ENCODE data around the gene KLHL29.

KLHL29 gene

DNA sequence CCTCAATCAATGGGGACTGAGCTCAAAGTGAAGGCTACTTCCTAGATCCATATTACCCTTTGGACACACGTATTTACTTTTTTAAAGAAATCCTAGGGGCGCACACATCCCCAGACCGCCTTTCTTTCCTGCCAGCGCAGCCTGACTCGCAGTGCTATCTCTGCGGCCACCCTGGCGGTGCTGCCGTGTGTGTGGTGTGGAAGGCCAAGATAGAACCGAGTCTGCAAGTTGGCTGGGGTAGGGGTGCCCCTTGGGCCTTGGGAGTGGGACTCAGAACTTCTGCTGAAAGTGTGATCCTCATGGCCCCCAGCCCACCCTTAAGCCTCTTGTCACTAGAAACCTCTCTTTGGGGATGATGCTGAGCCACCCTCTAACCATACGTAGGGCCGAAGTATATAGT, 143.7 kb downstream of the KLHL29 start:
- no peak for DNase-seq

DNA sequence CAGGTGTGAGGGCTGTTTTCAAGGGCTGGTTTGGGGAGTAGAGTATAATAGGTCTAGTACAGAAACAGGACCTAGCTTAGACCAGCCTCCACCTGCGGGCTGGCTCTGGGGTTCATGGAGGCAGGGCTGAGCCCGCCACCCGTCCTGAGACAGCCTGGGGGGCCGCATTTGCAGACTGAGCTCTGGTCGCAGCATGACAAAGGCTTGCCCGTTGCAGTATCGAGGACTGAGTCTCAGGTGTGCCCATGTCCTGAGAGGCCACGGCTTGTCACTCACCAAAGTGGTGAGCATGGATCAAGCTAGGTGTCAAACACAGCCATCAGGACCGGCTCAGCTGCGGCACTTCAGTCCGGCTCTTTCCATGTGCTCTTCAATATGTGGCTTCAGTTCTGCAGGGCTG, 144.7 kb downstream of the KLHL29 start:
- DNase-seq, result no peak

DNA sequence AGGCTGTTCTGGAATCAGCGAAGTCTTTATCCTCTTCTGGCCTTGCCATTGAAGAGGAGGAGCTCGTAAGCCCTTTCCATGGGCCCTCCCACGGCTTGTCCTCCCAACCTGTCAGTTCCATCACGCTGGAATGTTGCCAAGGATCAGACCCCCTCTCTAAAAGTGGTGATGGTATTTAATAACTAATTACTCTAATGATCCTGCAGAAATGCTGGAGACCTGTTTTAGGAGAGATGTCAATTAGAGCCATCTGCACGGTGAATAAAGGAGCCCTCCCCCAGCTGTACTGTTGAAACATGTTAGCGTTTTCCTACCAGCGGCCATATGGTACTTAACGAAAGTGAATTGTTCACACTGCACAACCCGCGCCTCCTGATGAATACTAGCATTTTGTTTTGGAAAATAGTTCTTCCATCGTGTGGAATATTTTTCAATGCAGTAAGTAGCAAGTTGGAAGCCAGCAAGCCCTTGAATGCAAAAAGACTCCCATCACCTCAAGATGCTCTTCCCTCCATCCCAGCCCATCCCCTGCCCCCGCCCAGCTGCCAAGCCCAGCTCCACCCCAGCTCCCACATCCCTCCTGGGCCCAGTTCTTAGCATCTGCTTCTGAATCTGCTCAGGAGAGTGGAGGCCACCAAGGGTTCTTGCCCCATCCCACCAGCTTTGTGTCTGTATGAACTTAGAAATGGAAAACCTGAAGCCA, 145.4 kb downstream of the KLHL29 start:
- DNase-seq, result peak in 9 of 58 donors; percentile 12 to 64 (median 33)

DNA sequence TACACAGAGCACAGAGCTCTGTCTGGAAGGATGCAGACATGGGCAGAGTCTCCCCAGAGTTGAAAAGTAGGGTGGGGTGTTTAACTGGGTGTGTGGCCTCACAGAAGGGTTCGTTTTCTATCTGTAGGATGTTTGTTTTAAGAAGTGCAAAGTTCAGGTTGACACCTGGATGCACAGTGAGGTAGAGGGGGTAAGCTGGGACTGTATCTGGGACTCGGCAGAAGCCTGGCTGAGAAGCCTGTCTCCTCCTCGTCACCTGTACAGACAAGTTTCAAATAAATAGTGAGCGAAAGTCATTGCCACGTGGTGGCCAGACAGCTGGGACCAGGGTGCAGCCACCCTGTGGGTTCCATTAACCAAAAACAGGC, 145.9 kb downstream of the KLHL29 start:
- no peak for DNase-seq

DNA sequence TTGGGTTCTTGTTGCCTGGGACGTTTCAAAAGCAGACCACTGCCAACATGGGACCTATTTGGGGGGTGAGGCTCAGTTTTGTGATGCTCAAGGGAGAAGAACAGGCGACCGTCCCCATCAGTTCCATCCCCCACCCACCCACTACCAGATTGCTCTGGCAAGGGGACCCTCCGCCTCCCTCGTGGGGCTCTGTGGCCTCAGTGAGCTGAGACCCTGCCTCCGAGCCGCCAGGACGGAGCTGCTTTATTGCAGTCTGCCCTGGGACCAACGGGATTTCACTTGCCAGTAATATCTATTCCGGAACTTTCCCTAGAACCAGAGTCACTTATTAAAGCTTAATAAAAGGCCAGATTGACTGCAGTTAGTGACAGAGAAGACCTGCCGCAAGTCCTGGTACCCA, 146.3 kb downstream of the KLHL29 start:
- no peak for DNase-seq

DNA sequence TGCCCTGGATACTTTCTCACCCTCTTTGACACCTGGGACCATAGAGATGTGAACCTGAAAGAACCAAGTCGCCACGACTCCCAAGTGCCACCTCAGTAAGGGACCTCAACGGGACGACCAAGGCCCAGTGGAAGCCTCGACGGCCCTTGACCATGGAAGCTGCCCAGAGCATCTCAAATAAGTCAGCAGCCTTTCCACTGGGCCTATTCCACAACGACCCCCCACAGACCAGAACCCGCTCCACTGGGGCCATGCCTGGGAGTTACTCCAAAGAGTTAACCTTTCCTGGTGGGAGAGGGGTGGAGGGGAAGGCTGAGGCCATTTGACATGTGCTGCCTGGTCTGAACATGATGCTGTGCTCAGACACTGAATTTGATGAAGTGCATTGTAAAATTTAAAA, 146.9 kb downstream of the KLHL29 start:
- no peak for DNase-seq

DNA sequence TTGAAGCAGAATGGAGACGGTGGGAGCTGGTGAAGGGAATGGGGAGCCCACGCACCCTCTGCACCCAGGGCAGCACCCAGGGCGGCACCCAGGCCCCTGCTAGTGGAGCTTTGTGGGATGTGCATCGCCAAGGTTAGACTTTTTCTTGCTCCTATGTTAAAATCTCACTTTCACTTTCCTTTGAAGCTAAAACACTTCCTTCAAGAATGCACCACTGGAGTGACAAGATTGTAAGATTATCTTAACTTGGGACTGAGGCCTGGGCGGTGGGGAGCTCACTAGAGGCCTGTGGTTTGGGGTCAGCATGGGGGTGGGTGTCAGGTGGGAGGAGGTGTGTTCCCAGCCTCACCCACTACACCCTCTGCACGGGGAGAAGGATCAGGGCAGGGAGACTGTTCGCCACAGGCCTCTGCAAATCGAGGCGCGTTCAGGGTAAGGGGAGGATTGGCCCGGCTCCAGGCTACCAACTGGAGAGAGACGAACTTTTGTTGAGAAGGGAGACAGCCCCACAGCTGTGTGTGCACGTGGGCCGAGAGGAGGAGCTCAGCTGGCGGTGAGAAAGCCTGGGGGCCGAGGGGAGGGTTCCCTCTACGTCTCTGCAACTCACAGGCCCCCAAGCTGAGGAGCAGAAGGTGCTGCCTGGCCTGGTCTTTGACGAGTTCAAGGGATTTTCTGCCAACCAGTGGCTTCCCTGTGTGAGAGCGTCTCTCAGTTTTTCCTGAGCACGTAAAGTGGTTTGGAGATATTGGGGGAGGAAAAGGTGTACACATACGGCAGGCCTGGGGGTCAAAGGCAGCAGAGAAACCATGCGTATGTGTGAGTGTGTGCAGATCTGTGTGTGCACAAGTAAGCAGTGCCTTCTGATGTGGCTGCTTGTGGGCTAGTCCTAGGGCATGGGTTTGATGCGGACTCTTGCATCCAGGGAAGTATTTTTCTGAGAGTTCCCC, 147.7 kb downstream of the KLHL29 start:
- DNase-seq, result peak in 12 of 58 donors; percentile 12 to 59 (median 28)

DNA sequence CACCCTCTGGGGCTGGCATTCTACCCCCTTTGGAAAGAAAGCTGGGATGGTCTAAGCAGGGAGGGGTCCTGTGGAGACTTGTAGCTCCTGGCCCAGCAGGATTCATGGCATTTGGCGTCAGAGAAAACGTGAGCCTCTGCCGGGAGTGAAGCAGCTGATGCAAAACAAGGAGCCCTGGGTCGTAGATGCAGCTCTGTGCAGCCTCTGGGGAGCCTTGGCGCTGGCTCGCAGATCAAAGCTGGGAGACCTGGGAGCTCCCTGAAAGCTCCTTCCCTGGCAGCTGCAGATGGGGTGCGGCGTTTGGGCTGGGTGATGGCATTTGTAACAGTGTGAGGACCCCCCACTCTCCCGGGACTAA, 148.3 kb downstream of the KLHL29 start:
- DNase-seq, result no peak

DNA sequence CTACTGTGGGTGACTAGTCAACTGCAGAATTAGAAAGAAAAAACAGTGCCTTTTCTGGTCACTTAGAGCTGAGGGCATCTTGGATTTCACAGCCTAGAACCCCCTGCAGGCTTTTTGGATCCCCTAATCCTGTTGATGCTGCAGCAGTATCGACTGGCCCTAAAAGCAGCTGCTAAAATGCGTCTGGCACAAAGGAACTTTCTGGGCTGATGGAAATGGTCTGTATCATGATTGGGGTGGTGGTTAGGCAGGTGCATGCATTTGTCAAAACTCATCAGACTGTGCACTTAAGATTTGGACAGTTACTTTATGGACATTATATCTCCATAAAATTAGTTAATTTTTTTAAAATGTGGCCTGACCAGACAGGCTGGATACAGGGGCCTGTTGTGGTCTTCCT, 149.8 kb downstream of the KLHL29 start:
- no peak for DNase-seq

DNA sequence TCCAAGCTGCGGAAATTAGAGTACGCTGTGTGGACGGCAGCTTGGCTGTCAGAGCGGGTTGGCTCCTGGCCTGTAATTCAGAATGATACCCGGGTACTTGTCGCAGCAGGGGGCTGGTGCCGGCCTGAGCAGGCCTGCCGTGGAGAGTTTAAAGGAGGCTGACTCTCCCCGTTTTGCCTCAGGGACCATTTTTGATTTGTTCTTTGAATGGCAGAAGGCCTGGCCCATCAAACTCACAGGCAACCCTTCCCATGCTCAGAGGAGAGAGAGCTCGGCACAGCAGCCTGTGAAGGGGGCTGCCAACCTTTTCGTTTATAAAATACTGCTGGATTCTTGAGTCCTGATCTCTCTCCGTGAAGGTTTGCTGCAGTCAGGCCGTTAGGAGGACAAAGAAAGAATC, 151.3 kb downstream of the KLHL29 start:
- DNase-seq, result no peak

DNA sequence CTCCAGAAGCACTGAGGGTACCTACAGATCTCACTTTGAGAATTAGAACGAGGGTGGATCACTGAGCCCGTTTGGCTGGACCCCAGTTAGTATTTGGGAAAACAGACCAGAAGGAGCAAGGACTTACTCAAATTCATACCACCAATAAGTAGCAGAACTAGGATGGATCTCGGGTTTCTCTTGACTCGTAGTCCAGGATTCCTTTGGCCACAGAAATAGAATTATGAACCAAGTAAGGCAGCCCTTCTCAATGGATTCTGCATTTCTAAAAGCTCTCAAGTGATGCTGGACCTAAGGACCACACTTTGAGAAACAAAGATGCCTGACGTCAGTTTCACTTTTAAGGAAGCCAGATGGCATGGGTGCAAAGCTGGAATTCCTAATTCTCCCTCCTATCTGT, 153.0 kb downstream of the KLHL29 start:
- DNase-seq, result no peak

DNA sequence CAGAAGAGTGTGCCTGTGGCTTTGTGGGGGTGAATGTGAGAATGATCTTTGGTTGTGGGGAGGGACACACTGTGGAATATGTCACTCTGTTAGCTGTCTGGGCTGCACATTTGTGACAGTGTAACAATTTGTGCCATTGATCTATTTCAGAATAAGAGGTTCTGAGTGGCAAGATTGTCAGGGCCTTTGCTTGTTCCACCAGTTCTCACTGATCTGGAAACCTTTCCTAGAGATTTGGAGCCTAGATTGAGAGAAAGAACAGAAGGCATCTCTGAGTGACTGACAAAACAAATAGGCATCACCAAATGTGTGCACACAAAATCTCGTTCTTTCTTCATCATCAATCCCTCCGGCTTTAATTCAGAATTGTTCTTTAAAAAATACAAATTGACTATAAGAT, 153.6 kb downstream of the KLHL29 start:
- no peak for DNase-seq

DNA sequence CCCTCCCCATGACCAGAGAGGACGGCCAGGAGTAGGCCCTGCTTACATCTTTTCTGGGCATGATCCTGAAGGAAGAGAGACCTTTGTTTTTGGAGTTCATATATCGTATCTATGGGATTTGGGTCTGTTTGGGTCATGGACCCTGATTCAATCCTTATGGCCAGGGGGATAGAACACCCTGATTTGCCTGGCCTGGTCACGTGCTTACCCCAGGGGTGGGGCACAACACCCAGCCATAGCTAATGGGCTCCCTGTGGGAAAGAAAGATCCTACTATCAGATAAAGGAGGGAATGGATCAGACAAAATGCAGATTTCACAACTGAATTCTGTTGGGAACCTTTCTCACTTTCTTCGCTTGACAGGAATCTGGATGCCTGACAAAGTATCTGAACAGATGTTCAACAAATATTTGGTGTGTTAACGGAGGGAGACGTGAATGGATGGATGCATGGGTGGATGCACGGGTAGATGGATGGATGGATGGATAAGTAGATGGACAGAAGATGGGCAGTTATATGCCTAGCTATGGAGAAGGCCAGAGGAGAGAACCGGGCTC, 155.9 kb downstream of the KLHL29 start:
- DNase-seq, result no peak

DNA sequence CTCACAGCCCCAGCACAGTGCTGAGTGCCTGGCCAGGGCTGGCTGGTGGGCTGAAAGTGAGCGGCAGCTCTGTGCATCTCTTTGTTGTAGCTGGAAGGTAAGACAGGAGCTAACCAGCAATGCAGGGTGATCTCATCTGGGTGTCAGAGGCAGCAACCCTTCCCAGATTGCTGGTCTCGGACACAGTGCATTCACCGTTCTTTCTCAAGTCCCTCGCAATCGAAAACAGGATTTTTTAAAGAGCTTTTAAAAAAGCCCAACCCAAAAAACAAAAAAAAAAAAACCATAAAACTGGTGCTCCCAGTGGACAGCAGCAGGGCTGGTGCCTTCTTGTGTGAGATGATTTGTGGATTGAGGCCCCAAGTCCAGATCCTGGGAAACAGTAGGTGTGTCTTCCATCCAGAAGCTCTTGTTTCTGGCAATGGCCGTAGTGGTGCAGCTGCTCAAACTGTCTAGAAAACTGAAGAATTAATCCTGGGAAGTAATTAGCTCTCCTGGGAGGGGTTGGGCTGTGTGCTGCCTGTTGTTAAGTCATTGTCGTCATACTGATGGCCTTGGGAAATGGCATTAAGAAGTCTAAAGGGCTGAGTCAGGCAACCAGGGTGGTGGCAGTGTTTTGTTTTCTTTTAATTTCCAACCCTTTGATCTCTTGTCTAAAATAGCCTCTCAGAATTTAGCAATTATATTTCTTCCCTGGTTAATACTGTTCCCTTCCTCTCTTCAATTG, 156.7 kb downstream of the KLHL29 start:
- DNase-seq, result no peak

DNA sequence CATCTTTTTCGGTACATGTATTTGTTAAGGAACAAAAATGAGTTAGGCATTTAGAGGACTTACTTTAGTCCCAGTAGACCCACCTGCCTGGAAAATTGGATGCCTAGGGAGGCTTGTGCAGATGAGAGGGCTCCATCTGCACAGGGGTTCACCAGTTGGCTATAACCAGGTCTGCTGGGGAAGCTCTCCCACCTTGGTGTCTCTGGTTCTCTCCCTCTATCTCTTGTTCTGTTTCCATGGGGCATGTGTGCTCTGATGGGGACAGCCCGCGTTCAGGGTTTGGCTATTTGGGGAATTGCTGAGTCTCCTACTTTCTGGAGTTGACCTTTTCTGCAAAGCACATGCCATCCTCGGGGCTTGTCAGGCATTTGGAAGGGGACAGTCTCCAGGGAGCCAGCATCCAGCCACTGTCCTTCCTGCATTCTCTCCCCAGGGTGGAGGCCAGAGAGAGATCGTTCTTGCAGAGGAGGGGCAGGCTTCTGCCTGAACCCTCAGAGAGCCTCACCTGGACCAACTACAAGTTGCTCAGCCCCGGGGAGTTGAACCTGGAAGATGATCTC, 157.3 kb downstream of the KLHL29 start:
- no peak for DNase-seq

DNA sequence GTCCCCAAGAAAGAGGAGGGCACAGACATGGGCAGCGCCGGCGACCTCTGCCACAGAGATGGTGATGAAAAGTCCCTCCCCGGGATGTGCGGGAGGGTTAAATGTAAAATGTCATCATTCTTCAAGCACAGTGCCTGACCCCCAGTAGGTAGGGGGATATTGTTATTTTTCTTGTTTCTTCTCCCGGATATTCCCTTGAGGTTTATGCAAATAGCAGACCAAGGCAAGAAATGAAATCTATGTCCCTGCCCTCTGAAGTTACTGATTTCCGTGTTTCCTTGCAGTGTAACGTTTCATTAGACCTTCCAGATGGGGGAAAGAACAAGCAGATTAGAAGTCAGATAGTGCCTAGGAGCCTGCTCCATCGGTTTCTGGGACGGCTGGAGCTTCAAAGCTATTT, 158.3 kb downstream of the KLHL29 start:
- no peak for DNase-seq

DNA sequence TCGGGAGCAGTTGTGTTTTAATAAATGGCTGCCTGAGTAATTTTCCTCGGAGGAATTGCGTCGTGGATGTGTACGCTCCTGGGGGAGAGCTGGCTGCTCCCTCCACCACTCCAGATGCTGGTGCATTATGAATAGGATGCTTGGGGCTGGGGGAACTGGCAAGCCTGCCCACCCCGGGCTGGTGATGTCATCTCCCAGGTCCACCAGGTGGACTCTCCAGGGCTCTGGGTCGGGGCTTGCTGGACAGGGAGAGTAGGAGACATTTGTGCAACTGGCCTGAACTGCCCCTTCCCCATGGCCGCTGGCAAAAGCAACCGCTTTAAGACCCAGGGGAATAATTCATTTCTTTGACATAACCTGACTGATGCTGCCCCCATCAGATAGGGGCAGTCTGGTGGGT, 158.7 kb downstream of the KLHL29 start:
- no peak for DNase-seq

DNA sequence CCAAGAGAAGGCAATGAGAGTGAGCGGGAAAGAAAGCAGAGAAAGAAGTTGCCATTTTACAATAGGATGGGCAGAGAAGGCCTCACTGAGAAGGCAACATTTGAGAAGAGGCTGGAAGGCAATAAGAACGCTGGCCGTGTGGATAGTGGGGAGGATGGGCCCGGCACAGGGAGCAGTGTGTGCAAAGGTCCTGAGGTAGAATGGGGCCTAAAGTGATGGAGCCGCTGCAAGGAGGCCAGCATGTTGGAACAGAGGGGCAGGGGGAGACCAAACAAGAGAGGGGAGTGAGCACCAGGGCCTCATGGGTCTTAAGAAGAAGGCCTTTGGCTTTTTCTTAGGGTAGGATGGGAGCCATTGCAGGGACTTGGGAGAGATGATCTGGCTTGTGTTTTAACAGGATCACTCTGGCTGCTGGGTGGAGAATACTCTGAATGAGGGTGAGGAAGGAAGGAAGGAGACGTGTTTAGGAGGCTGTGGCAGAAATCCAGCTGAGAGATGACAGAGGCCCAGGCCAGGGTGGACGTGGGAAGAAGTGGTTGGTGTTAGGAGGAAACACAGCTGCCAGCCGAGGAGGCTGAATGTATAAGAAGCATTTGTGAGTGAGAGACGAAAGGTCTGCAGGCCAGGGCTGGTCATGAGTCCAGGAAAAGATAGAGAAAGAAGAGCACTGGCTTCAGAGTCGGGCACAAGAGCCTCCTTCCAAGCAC, 159.8 kb downstream of the KLHL29 start:
- DNase-seq, result peak in 1 of 58 donors; percentile 24

DNA sequence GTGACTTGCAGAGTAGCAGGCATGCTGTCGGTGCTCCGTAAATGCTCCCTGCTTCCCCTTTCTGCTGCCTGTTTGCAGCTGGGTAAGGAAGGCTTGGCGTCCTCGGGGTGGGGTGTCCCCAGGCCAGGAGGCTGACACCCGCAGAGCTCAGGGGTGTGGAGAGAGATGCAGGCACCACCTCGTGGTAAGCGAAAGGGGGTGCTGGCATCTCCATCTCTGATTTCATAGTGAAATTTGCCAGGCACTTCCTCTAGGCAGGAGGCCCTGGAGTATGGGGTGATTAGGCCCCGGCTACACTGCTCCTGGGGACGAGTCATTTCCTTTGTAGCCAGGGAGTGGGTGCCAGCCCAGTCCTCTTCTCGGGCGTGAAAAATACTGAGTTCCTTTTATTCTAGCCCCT, 160.4 kb downstream of the KLHL29 start:
- no peak for DNase-seq

DNA sequence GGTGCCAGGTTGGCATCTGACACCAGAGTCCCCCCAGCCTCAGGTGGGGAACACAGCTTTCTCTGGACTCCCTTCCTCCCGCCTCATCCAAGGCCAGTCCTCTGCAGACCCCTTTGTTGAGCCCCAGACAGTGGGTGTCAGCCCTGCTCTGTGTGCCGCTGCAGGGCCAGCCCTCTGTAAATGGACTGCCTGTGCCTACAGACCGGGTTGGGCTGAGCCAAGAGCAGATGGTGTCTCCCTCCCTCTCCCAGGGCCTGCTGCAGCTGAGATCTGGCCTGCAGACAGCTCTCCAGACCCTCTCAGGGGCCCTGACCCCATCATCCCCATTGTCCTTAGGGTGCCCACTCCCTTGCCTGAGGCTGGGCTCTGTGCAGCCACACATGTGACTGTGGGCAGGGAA, 160.8 kb downstream of the KLHL29 start:
- peak in 2 of 58 donors; percentile 19 to 25 for DNase-seq

DNA sequence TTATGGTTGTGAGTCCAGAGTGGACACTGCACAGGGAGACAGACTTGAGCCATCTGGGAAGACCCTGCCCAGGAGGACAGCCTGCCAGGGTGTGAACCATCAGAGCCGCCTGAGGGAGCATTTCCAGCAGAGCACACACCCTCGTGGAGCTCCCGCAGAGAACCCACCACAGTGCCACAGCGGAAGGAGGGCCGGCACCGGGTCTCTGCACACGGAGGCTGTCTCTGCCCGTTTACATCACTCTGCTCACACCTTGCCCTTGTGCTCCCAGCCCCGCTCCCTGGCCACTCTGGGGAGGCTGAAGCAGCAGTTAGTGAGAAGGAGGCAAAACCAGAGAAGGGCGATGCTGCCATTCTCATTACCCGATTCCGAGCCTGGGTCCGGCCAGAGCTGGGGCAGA, 161.9 kb downstream of the KLHL29 start:
- no peak for DNase-seq

All from anterior cingulate cortex (tissue), 58 donors.